ENCODE data around the gene LUM. TPM values are rescaled to one million over a fixed set of nuclear protein-coding genes. Genes with fewer than 3 reads are reported as not detected.
A peak's percentile ranks its signal among the peaks of the same experiment; 100 is the strongest.

LUM gene
- polyA plus RNA-seq (2011; rRNA removed) (236 and 307 TPM in 2 replicates), polyA minus RNA-seq (2011; rRNA and poly(A)+ RNA removed) (31.3 and 58.2 TPM in 2 replicates)

- DNase-seq (ENCODE audit: low read depth, low spot score) = no peak
- no peak for TF ChIP-seq CTCF (IDR thresholded peaks at IDR 0.05; ENCODE audit: low read depth, low read length)
- Histone ChIP-seq H3K27me3 (ENCODE audit: control insufficient read depth, insufficient read depth, low read length) (no peaks in the 10 kb centered on the region), H3K9me3 (ENCODE audit: control insufficient read depth, insufficient read depth, low read length) (no peaks in the 10 kb centered on the region), H3K27ac (ENCODE audit: low read depth, low read length) (no peak within 1 kb of the TSS), H3K4me3 (ENCODE audit: low read depth, low read length) (peak within 1 kb of the TSS; percentile 56)
- POLR2A ChIA-PET = interaction anchor here (0.6 to 1.2 kb wide), 3 partner anchors 27 to 143 kb away, joined by 3 to 6 read pairs (median 3); no protein-coding TSS in a partner anchor
- CTCF ChIA-PET = interaction anchor here (0.8 to 1.9 kb wide), 3 partner anchors 12 to 152 kb away, joined by 3 to 13 read pairs (median 7); no protein-coding TSS in a partner anchor
Observed at GRCh38 chr12:91111366-91112325, at the start of gene LUM. TSS of gene LUM (minus strand) at chr12:91111494. CDS start at chr12:91108979, 2,515 bp downstream.

GRCh38 chr12:91161009-91161408 lies 49.7 kb upstream of the LUM start:
- no peaks in the 10 kb centered on the region for H3K9me3 ChIP-seq (ENCODE audit: control insufficient read depth, insufficient read depth, low read length)
- H3K27me3 ChIP-seq (ENCODE audit: control insufficient read depth, insufficient read depth, low read length) = no peaks in the 10 kb centered on the region
- CTCF ChIA-PET = interaction anchor here (1.0 to 1.5 kb wide), 4 partner anchors 52 to 194 kb away, joined by 3 to 10 read pairs (median 3); no protein-coding TSS in a partner anchor
- no peak for DNase-seq (ENCODE audit: low read depth, low spot score)
- no peak overlapping the region for H3K4me3 ChIP-seq (ENCODE audit: low read depth, low read length)
- no peak overlapping the region for H3K27ac ChIP-seq (ENCODE audit: low read depth, low read length)
- TF ChIP-seq CTCF (IDR thresholded peaks at IDR 0.05; ENCODE audit: low read depth, low read length) = no peak
- POLR2A ChIA-PET = no interaction called here

- CTCF ChIA-PET = no interaction called here
- DNase-seq (ENCODE audit: low read depth, low spot score) = no peak
- TF ChIP-seq CTCF (IDR thresholded peaks at IDR 0.05; ENCODE audit: low read depth, low read length) = no peak
- H3K9me3 ChIP-seq (ENCODE audit: control insufficient read depth, insufficient read depth, low read length) = no peaks in the 10 kb centered on the region; the same call in 1 of the 2 replicates
- POLR2A ChIA-PET = interaction anchor here (0.7 kb wide), 1 partner anchor 1772 kb away, joined by 5 read pairs; no protein-coding TSS in a partner anchor
- no peak overlapping the region for H3K4me3 ChIP-seq (ENCODE audit: low read depth, low read length)
- no peak overlapping the region for H3K27ac ChIP-seq (ENCODE audit: low read depth, low read length)
- H3K27me3 ChIP-seq (ENCODE audit: control insufficient read depth, insufficient read depth, low read length) = no peaks in the 10 kb centered on the region
Observed at GRCh38 chr12:91155990-91156389, 44.7 kb upstream of the LUM start.

- ChIA-PET POLR2A (no interaction called here), CTCF (interaction anchor here (0.6 to 1.6 kb wide), 4 partner anchors 23 to 1678 kb away, joined by 3 to 6 read pairs (median 4); no protein-coding TSS in a partner anchor)
- Histone ChIP-seq H3K27ac (ENCODE audit: low read depth, low read length) (no peak overlapping the region), H3K27me3 (ENCODE audit: control insufficient read depth, insufficient read depth, low read length) (no peaks in the 10 kb centered on the region), H3K9me3 (ENCODE audit: control insufficient read depth, insufficient read depth, low read length) (no peaks in the 10 kb centered on the region; the same call in 1 of the 2 replicates), H3K4me3 (ENCODE audit: low read depth, low read length) (no peak overlapping the region)
- no peak for TF ChIP-seq CTCF (IDR thresholded peaks at IDR 0.05; ENCODE audit: low read depth, low read length)
- no peak for DNase-seq (ENCODE audit: low read depth, low spot score)
Observed at GRCh38 chr12:91154131-91154530, 42.8 kb upstream of the LUM start.
